Smooth muscle cell of the brain vasculature (primary cell): Measurements from ENCODE around the gene COA5.

Source experiments
- DNase-seq: peaks from one replicate; pipeline ENCODE4 v3.0.0-alpha.2; 2012; ENCODE audit warnings: low read depth, low spot score

COA5 gene

DNA sequence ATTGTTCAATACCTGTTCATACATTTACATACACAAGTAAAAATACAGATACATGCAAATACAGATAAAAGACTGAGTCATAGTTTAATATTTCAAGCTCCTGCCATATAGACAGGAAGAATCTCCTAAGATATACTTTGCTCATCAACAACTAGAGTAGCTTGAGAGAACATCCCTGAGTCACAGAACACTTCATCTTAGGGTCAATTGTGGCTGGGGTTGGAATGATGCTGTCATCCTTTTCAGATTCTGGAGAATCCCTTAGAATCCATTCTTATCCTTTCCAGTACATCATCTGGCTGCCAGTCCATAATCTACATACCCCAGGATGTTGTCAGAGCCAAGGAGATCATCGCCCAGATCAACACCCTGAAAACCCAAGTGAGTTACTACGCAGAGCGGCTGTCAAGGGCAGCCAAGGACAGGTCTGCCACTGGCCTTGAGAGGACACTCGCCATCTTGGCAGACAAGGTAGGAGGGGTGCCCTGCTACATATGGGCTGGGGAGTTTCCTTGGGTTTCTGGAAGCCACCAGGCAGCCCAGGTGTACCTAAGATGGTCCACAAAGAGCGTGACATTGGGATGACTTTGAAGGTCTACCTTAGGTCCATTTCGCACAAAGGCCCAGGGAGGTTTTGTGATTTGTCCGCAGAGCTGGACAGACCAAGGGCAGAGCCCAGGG lies 55.7 kb downstream of the COA5 start:
- DNase-seq = no peak

DNA sequence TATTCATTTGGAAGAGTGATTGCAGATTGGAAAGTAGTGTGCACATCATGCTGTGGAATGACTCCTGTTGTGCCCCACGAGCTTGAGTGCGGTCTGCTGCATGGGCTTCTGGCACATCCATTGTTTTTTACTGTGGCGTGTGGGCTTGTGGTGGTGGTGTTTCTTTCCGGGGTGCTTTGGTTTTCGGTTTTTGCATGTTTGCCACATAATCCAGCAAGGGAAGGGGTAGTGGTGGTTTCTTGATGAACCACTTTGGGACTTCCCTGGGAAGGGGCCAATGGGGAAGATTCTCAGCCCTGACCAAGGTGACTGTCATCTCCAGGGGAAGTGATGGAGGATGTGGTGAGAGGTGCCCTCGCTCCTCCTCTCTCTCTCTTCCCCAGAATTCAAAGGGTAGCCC lies 57.0 kb downstream of the COA5 start:
- DNase-seq = no peak

GRCh38 chr2:98550165-98550564 lies 58.1 kb downstream of the COA5 start:
- DNase-seq = no peak
